Esophagus squamous epithelium (tissue), 4 donors: ENCODE results near the gene AMPD2.

Experiments used
- CTCF ChIP-seq, 6 experiments: fragments of 450-650 bp in 4 of 6; fragments of 200-600 bp in 2 of 6; sonication (generic) in 2 of 6; IDR thresholded peaks; one replicate each; pipeline ENCODE4 v1.5.1; 2016 to 2019; ENCODE audit warnings: antibody characterized with exemption in 6 of 6, mild to moderate bottlenecking in 4 of 6, moderate library complexity in 4 of 6
- POLR2A ChIP-seq, 4 donors: fragments of 450-650 bp; IDR thresholded peaks; one replicate each; pipeline ENCODE4 v1.6.1; 2017; ENCODE audit warnings: antibody characterized with exemption in 4 of 4, mild to moderate bottlenecking in 4 of 4, moderate library complexity in 3 of 4

DNA sequence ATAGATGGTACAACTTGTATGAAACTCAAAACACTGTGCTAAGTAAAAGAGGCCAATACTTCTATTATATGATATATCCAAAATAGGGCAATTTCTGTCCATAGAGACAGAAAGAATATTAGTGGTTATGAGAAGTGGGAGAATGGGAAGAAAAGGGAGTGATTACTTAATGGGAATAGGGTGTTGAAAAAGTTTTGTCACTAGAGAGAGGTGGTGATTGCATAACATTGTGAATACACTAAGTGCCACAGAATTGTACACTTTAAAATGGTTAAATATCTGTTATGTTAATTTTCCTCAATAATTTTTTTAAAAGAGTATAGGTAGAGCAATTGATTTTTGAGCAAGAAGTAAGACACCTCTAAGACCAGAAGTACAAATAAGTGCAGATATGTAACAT is 30.0 kb upstream of the AMPD2 start:
- no peak for TF ChIP-seq POLR2A (IDR thresholded peaks at IDR 0.05)
- TF ChIP-seq CTCF (IDR thresholded peaks at IDR 0.05), result no peak
